Heart left ventricle (tissue), 16 donors: Measurements from ENCODE around the gene ATP5PB. TPM values are rescaled to one million over a fixed set of nuclear protein-coding genes. Genes with fewer than 3 reads are reported as not detected.

Experiments
- ATAC-seq, 4 donors: fragments of 200-7000 bp; cut with Tn5 transposase; one replicate each; pipeline ENCODE4 v1.9.1; 2020 to 2022; ENCODE audit warnings: moderate library complexity in 4 of 4, mild to moderate bottlenecking in 3 of 4, moderate number of reproducible peaks in 1 of 4
- DNase-seq, 5 donors: peaks; one replicate each; pipeline ENCODE4 v3.0.0-alpha.2; 2020
- H3K27ac ChIP-seq, 12 donors: fragments of 200-600 bp; sonication (generic) in 4 of 12; one replicate each; pipeline versions ENCODE4 v1.5.0 to v1.8.0; 2016 to 2022; ENCODE audit warnings: mild to moderate bottlenecking in 2 of 12
- H3K27me3 ChIP-seq, 9 donors: fragments of 200-600 bp; sonication (generic) in 2 of 9; one replicate each; pipeline versions ENCODE4 v1.5.1 to v1.8.0; 2016 to 2022; ENCODE audit warnings: mild to moderate bottlenecking in 3 of 9
- H3K36me3 ChIP-seq, 9 donors: fragments of 200-600 bp; sonication (generic) in 2 of 9; one replicate each; pipeline versions ENCODE4 v1.5.0 to v1.8.0; 2018 to 2022; ENCODE audit warnings: mild to moderate bottlenecking in 2 of 9
- H3K4me1 ChIP-seq, 12 donors: fragments of 200-600 bp; sonication (generic) in 4 of 12; one replicate each; pipeline versions ENCODE4 v1.5.0 to v1.8.0; 2016 to 2022; ENCODE audit warnings: mild to moderate bottlenecking in 3 of 12
- H3K4me3 ChIP-seq, 12 donors: fragments of 200-600 bp; sonication (generic) in 4 of 12; one replicate each; pipeline versions ENCODE4 v1.5.0 to v1.8.0; 2017 to 2022; ENCODE audit warnings: mild to moderate bottlenecking in 9 of 12, moderate library complexity in 4 of 12
- H3K9me3 ChIP-seq, 12 donors: fragments of 200-600 bp; sonication (generic) in 4 of 12; one replicate each; pipeline versions ENCODE4 v1.5.0 to v1.8.0; 2016 to 2022; ENCODE audit warnings: mild to moderate bottlenecking in 1 of 12
- CTCF ChIP-seq, 12 donors: fragments of 200-600 bp; sonication (generic) in 4 of 12; IDR thresholded peaks; one replicate each; pipeline versions ENCODE4 v1.5.0 to v1.8.0; 2018 to 2022; ENCODE audit warnings: antibody characterized with exemption in 12 of 12, mild to moderate bottlenecking in 5 of 12
- POLR2A ChIP-seq, 2 donors: fragments of 450-650 bp; IDR thresholded peaks; one replicate each; pipeline ENCODE4 v1.6.1; 2017; ENCODE audit warnings: antibody characterized with exemption in 2 of 2, mild to moderate bottlenecking in 2 of 2, moderate library complexity in 2 of 2
- WGBS, 4 donors: extraction: QIAGEN DNeasy Blood & Tissue Kit in 2 of 4; methylation state at CpG; one replicate each; pipeline versions ENCODE4 v1.1.5 to v1.1.7; 2013 to 2018; 5-methylcytosine and 5-hydroxymethylcytosine counted together
- intact Hi-C, 10 donors: fragments of 100-400 bp; cut with DNase I; formaldehyde crosslinking; loops; one replicate each; pipeline versions ENCODE4 v1.11.1 to v1.14.2; 2022
- polyA plus RNA-seq, 2 donors: library from polyadenylated mRNA; stranded (reverse); fragments of 200-250 nt; gene quantifications; one replicate each; pipeline ENCODE4 v1.2.3, GENCODE V29; 2013
- total RNA-seq, 9 donors: library from RNA; depleted of rRNA in 2 of 9; stranded (reverse); fragments of >200 nt in 2 of 9; fragmentation: NEBNext Ultra II Directional in 3 of 9; extraction: Animal tissue kit (Norgen Biotek cat#: 25700) in 3 of 9; gene quantifications; one replicate each; pipeline versions ENCODE4 v1.1.0 to v1.2.4, GENCODE V29; 2016 to 2023
- donor health status: ischemic (EF 13 %, LVEDD 7.1; RV severe dilation, severe dysfunction).
- donor health status: healthy with polysubstance abuse.
- donor health status: DM: no; HTN: yes; CAD: no.
- donor health status: DM: no; HTN: no; CAD: no.
- donor health status: ischemic (EF 25% LVEDD 6.9; RV normal size, moderate dysfunction).
- donor health status: ischemic (EF 25% LVEDD 5.7; RV mildly dilated, moderate dysfunction).
- donor health status: healthy.
- donor health status: DM: yes; HTN: yes; CAD: no.
- donor health status: ischemic (EF 35%, LVEDD 5.7; RV mildly dilated, moderate dysfunction).
- donor health status: nonischemic (EF 11% LVEDD 7.7; RV severe dilation, severe dysfunction).
- donor health status: DM: yes; HTN: yes; CAD: no.
- donor health status: PGD.
- donor health status: ischemic (EF 29% LVEDD 5.4; RV normal size, mild dysfunction).
- donor health status: nonischemic (EF 23%, LVEDD 6.1; RV moderate dilation, normal function).

Gene ATP5PB
- total and polyA plus RNA-seq, 11 donors: 394 to 878 (median 625) TPM

GRCh38 chr1:111414756-111415155 is 34.5 kb upstream of the ATP5PB start:
- no peak overlapping the region for H3K27ac ChIP-seq
- no peaks in the 10 kb centered on the region for H3K9me3 ChIP-seq
- no peaks in the 10 kb centered on the region for H3K4me1 ChIP-seq
- ATAC-seq: no peak
- 77 to 83% (median 81%) methylated on average over 1 to 2 of the region's 2 CpGs for WGBS, 4 donors
- DNase-seq: no peak
- no peaks in the 10 kb centered on the region for H3K36me3 ChIP-seq
- intact Hi-C loops: no loop called here
- TF ChIP-seq POLR2A (IDR thresholded peaks at IDR 0.05): no peak
- TF ChIP-seq CTCF (IDR thresholded peaks at IDR 0.05): no peak
- H3K4me3 ChIP-seq: no peak overlapping the region
- no peaks in the 10 kb centered on the region for H3K27me3 ChIP-seq

- Histone ChIP-seq H3K4me1 (no peaks in the 10 kb centered on the region), H3K36me3 (no peaks in the 10 kb centered on the region), H3K9me3 (no peaks in the 10 kb centered on the region), H3K27ac (no peak overlapping the region), H3K4me3 (no peak overlapping the region), H3K27me3 (no peaks in the 10 kb centered on the region)
- 91 to 95% (median 92%) methylated on average over 2 to 3 of the region's 3 CpGs for WGBS, 4 donors
- TF ChIP-seq POLR2A (IDR thresholded peaks at IDR 0.05) (no peak), CTCF (IDR thresholded peaks at IDR 0.05) (no peak)
- ATAC-seq: no peak
- intact Hi-C loops: no loop called here
- no peak for DNase-seq
Measured at GRCh38 chr1:111415461-111415860, 33.8 kb upstream of the ATP5PB start.

- peaks cover 0 to 5% (median 0%) of the 10 kb centered on the region in 9 donors for H3K36me3 ChIP-seq
- H3K27me3 ChIP-seq: no peaks in the 10 kb centered on the region
- intact Hi-C loops: no loop called here
- 88 to 96% (median 94%) methylated on average over 1 of the region's 1 CpG for WGBS, 4 donors
- ATAC-seq (no peak), DNase-seq (no peak)
- H3K9me3 ChIP-seq: no peaks in the 10 kb centered on the region
- TF ChIP-seq CTCF (IDR thresholded peaks at IDR 0.05) (no peak), POLR2A (IDR thresholded peaks at IDR 0.05) (no peak)
- no peak overlapping the region for H3K4me3 ChIP-seq
- no peaks in the 10 kb centered on the region for H3K4me1 ChIP-seq
- H3K27ac ChIP-seq: no peak overlapping the region
Measured at GRCh38 chr1:111417755-111418154, 31.5 kb upstream of the ATP5PB start.

- TF ChIP-seq CTCF (IDR thresholded peaks at IDR 0.05) (no peak), POLR2A (IDR thresholded peaks at IDR 0.05) (no peak)
- Histone ChIP-seq H3K36me3 (peaks cover 0 to 5% (median 0%) of the 10 kb centered on the region in 9 donors), H3K4me1 (no peaks in the 10 kb centered on the region), H3K27ac (no peak overlapping the region), H3K4me3 (no peak overlapping the region), H3K9me3 (no peaks in the 10 kb centered on the region), H3K27me3 (no peaks in the 10 kb centered on the region)
- DNase-seq (no peak), ATAC-seq (no peak)
- 94 to 100% (median 95%) methylated on average over 1 of the region's 1 CpG for WGBS, 4 donors
- intact Hi-C loops: no loop called here
Measured at GRCh38 chr1:111419037-111419436, 30.2 kb upstream of the ATP5PB start.
